HEK293 (cell line): ENCODE data around the gene YWHAE.
"Not testable (repeated sequence)": the region's sequence is repeated elsewhere in the genome, so short reads cannot be mapped to it uniquely, and the experiment has no call there.

Experiments used
- BCL11A ChIP-seq: fragments of 450-650 bp; formaldehyde crosslinking; IDR thresholded peaks from 2 replicates; pipeline ENCODE4 v1.5.1; 2016; ENCODE audit warnings: low read depth, missing biosample characterization, missing genetic modification characterization
- YY1 ChIP-seq: fragments of 450-650 bp; formaldehyde crosslinking; IDR thresholded peaks from 2 replicates; pipeline ENCODE4 v1.5.1; 2018; ENCODE audit warnings: missing biosample characterization, missing genetic modification characterization
- ZBTB17 ChIP-seq: fragments of 450-650 bp; formaldehyde crosslinking; IDR thresholded peaks from 2 replicates; pipeline ENCODE4 v1.5.1; 2016; ENCODE audit warnings: missing biosample characterization, missing genetic modification characterization
- ZBTB20 ChIP-seq: fragments of 450-650 bp; formaldehyde crosslinking; IDR thresholded peaks from 2 replicates; pipeline ENCODE4 v1.5.1; 2016; ENCODE audit warnings: missing biosample characterization, missing genetic modification characterization
- ZFP3 ChIP-seq: fragments of 450-650 bp; formaldehyde crosslinking; IDR thresholded peaks from 2 replicates; pipeline ENCODE4 v1.5.1; 2016; ENCODE audit warnings: low read depth, missing biosample characterization, missing genetic modification characterization
- ZNF114 ChIP-seq: fragments of 450-650 bp; formaldehyde crosslinking; IDR thresholded peaks from 2 replicates; pipeline ENCODE4 v1.5.0; 2017; ENCODE audit warnings: missing biosample characterization, missing genetic modification characterization
- ZNF24 ChIP-seq: fragments of 450-650 bp; formaldehyde crosslinking; IDR thresholded peaks from 2 replicates; pipeline ENCODE4 v1.5.1; 2016; ENCODE audit warnings: missing biosample characterization, missing genetic modification characterization
- ZNF274 ChIP-seq, 2 experiments: fragments of 200-500 bp in 1 of 2; fragments of 450-650 bp in 1 of 2; sonication (Bioruptor generic) in 1 of 2; formaldehyde crosslinking in 1 of 2; IDR thresholded peaks; 2 replicates each; pipeline versions ENCODE4 v1.5.1 to v1.6.1; 2014 to 2016; ENCODE audit warnings: borderline replicate concordance in 1 of 2, inconsistent platforms in 1 of 2, low read length in 1 of 2, missing biosample characterization in 1 of 2, missing genetic modification characterization in 1 of 2
- ZNF473 ChIP-seq: fragments of 450-650 bp; formaldehyde crosslinking; IDR thresholded peaks from 2 replicates; pipeline ENCODE4 v1.5.1; 2017; ENCODE audit warnings: missing biosample characterization, missing genetic modification characterization
- TF ChIP-seq, protein P1 (sequence below): fragments of 450-650 bp; formaldehyde crosslinking; IDR thresholded peaks from 2 replicates; pipeline ENCODE4 v1.5.1; 2016; ENCODE audit warnings: missing biosample characterization, missing genetic modification characterization
- TF ChIP-seq, protein P2 (sequence below): fragments of 450-650 bp; formaldehyde crosslinking; IDR thresholded peaks from 2 replicates; pipeline ENCODE4 v1.5.1; 2016; ENCODE audit warnings: missing biosample characterization, missing genetic modification characterization

DNA sequence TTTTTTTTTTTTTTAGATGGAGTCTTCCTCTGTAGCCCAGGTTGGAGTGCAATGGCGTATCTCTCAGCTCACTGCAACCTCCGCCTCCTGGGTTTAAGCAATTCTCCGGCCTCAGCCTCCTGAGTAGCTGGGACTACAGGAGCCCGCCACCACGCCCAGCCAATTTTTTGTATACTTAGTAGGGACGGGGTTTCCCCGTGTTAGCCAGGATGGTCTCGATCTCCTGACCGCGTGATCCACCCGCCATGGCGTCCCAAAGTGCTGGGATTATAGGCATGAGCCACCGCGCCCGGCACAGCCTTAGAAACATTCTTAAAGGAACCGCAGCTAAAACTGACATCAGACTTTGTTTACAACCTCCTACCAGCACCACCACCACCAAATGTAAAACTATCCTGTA, 47.5 kb downstream of the YWHAE start:
- TF ChIP-seq ZBTB20 (tag by site-specific recombination); YY1 (tag by site-specific recombination); ZBTB17; ZNF274 (IDR thresholded peaks at IDR 0.05; ENCODE audit: low read length); ZNF274 (tag by site-specific recombination; IDR thresholded peaks at IDR 0.05; ENCODE audit: borderline replicate concordance); ZNF114 (tag by site-specific recombination); BCL11A (tag by site-specific recombination); ZNF473; ZFP3 (tag by site-specific recombination); ZNF24 (tag by site-specific recombination): not testable (repeated sequence)
- TF ChIP-seq, protein P1, sequence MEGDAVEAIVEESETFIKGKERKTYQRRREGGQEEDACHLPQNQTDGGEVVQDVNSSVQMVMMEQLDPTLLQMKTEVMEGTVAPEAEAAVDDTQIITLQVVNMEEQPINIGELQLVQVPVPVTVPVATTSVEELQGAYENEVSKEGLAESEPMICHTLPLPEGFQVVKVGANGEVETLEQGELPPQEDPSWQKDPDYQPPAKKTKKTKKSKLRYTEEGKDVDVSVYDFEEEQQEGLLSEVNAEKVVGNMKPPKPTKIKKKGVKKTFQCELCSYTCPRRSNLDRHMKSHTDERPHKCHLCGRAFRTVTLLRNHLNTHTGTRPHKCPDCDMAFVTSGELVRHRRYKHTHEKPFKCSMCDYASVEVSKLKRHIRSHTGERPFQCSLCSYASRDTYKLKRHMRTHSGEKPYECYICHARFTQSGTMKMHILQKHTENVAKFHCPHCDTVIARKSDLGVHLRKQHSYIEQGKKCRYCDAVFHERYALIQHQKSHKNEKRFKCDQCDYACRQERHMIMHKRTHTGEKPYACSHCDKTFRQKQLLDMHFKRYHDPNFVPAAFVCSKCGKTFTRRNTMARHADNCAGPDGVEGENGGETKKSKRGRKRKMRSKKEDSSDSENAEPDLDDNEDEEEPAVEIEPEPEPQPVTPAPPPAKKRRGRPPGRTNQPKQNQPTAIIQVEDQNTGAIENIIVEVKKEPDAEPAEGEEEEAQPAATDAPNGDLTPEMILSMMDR (tag by site-specific recombination), result not testable (repeated sequence)
- TF ChIP-seq, protein P2, sequence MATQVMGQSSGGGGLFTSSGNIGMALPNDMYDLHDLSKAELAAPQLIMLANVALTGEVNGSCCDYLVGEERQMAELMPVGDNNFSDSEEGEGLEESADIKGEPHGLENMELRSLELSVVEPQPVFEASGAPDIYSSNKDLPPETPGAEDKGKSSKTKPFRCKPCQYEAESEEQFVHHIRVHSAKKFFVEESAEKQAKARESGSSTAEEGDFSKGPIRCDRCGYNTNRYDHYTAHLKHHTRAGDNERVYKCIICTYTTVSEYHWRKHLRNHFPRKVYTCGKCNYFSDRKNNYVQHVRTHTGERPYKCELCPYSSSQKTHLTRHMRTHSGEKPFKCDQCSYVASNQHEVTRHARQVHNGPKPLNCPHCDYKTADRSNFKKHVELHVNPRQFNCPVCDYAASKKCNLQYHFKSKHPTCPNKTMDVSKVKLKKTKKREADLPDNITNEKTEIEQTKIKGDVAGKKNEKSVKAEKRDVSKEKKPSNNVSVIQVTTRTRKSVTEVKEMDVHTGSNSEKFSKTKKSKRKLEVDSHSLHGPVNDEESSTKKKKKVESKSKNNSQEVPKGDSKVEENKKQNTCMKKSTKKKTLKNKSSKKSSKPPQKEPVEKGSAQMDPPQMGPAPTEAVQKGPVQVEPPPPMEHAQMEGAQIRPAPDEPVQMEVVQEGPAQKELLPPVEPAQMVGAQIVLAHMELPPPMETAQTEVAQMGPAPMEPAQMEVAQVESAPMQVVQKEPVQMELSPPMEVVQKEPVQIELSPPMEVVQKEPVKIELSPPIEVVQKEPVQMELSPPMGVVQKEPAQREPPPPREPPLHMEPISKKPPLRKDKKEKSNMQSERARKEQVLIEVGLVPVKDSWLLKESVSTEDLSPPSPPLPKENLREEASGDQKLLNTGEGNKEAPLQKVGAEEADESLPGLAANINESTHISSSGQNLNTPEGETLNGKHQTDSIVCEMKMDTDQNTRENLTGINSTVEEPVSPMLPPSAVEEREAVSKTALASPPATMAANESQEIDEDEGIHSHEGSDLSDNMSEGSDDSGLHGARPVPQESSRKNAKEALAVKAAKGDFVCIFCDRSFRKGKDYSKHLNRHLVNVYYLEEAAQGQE (tag by site-specific recombination), result not testable (repeated sequence)
